Uterus (tissue), 4 donors: ENCODE measurements around the gene MAPT. TPM values are rescaled to one million over a fixed set of nuclear protein-coding genes. Genes with fewer than 3 reads are reported as not detected.
"Not testable (repeated sequence)": the region's sequence is repeated elsewhere in the genome, so short reads cannot be mapped to it uniquely, and the experiment has no call there.

Experiments
- DNase-seq, 2 donors: peaks; one replicate each; pipeline ENCODE4 v3.0.0-alpha.2; 2019 to 2020
- H3K27ac ChIP-seq, 2 donors: fragments of 200-600 bp; sonication (generic); 1 replicate in 1 of 2; 2 replicates in 1 of 2; pipeline ENCODE4 v1.5.1; 2016 to 2018
- H3K27me3 ChIP-seq, 2 donors: fragments of 200-600 bp; sonication (generic); one replicate each; pipeline ENCODE4 v1.5.1; 2018 to 2019; ENCODE audit warnings: control low read depth in 1 of 2
- H3K36me3 ChIP-seq, 2 donors: fragments of 200-600 bp; sonication (generic); one replicate each; pipeline ENCODE4 v1.5.1; 2019; ENCODE audit warnings: control low read depth in 1 of 2
- H3K4me1 ChIP-seq, 2 donors: fragments of 200-600 bp; sonication (generic); one replicate each; pipeline ENCODE4 v1.5.1; 2018 to 2019; ENCODE audit warnings: control low read depth in 1 of 2
- H3K4me3 ChIP-seq, 2 donors: fragments of 200-600 bp; sonication (generic); 1 replicate in 1 of 2; 2 replicates in 1 of 2; pipeline ENCODE4 v1.5.1; 2018 to 2019; ENCODE audit warnings: mild to moderate bottlenecking in 1 of 2
- H3K9me3 ChIP-seq, 2 donors: fragments of 200-600 bp; sonication (generic); one replicate each; pipeline ENCODE4 v1.5.1; 2019; ENCODE audit warnings: control low read depth in 1 of 2
- POLR2A ChIP-seq, 2 donors: fragments of 450-650 bp; IDR thresholded peaks; one replicate each; pipeline ENCODE4 v1.6.1; 2016; ENCODE audit warnings: antibody characterized with exemption in 2 of 2, mild to moderate bottlenecking in 1 of 2, moderate library complexity in 1 of 2
- intact Hi-C: fragments of 100-400 bp; cut with DNase I; formaldehyde crosslinking; loops from one replicate; pipeline ENCODE4 v1.15.1; 2023; ENCODE audit warnings: low total_unique reads
- total RNA-seq, 4 donors: library from RNA; depleted of rRNA in 3 of 4; stranded (reverse); fragments of >200 nt in 3 of 4; gene quantifications; one replicate each; pipeline versions ENCODE4 v1.1.0 to v1.2.4, GENCODE V29; 2014 to 2023
- TF ChIP-seq, protein P1 (sequence below), 4 experiments: fragments of 200-600 bp in 2 of 4; fragments of 450-650 bp in 2 of 4; sonication (generic) in 2 of 4; IDR thresholded peaks; one replicate each; pipeline ENCODE4 v1.5.1; 2016 to 2019; ENCODE audit warnings: antibody characterized with exemption in 4 of 4, mild to moderate bottlenecking in 2 of 4, moderate library complexity in 1 of 4
- donor health status: DM: yes; HTN: yes; CAD: no.

MAPT gene
- total RNA-seq, 4 donors from 2014 or later = 0.26 to 4.1 (median 1.5) TPM; not detected in 1

DNA sequence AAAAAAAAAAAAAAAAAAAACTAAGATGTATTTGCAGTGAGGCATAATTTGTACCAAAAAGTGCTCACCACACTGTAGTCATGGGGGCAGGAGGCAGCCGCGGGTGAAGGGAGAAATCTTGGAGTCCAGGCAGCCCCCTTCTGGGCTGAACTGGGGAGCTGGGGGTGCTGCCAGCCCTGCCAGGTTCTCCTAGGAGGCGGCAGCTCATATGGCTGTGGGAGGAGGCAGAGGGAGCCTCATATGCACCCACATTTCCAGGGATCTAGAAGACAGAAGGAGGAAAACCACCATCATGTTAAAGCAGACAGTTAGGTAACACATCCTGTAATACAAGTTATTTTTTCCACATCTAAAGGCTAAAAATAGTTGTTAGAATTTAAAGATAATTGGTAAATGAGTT lies 16.3 kb downstream of the MAPT start:
- Histone ChIP-seq H3K27me3 (no peaks in the 10 kb centered on the region), H3K27ac (no peak overlapping the region), H3K36me3 (no peaks in the 10 kb centered on the region), H3K4me3 (no peak overlapping the region), H3K9me3 (no peaks in the 10 kb centered on the region), H3K4me1 (no peaks in the 10 kb centered on the region)
- intact Hi-C loops = no loop called here
- DNase-seq = no peak
- no peak for TF ChIP-seq POLR2A (IDR thresholded peaks at IDR 0.05)
- TF ChIP-seq, protein P1, sequence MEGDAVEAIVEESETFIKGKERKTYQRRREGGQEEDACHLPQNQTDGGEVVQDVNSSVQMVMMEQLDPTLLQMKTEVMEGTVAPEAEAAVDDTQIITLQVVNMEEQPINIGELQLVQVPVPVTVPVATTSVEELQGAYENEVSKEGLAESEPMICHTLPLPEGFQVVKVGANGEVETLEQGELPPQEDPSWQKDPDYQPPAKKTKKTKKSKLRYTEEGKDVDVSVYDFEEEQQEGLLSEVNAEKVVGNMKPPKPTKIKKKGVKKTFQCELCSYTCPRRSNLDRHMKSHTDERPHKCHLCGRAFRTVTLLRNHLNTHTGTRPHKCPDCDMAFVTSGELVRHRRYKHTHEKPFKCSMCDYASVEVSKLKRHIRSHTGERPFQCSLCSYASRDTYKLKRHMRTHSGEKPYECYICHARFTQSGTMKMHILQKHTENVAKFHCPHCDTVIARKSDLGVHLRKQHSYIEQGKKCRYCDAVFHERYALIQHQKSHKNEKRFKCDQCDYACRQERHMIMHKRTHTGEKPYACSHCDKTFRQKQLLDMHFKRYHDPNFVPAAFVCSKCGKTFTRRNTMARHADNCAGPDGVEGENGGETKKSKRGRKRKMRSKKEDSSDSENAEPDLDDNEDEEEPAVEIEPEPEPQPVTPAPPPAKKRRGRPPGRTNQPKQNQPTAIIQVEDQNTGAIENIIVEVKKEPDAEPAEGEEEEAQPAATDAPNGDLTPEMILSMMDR (IDR thresholded peaks at IDR 0.05) = no peak

DNA sequence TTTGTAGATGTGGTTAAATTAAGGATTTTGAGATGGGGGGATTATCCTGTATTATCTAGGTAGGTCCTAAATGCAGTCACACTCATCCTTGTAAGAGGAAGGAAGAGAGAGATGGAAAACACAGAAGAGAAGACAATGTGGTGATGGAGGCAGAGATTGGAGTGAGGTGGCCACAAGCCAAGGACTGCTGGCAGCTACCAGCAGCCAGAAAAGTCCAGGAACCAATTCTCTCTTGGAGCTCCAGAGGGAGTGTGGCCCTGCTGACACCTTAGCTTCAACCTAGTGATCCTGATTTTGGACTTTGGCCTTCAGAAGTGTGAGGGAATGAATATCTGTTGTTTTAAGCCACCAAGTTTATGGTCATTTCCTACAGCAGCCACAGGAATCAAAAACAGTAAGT lies 18.0 kb downstream of the MAPT start:
- intact Hi-C loops = no loop called here
- H3K4me3 ChIP-seq = no peak overlapping the region
- no peaks in the 10 kb centered on the region for H3K27me3 ChIP-seq
- H3K36me3 ChIP-seq = no peaks in the 10 kb centered on the region
- no peak for DNase-seq
- no peak overlapping the region for H3K27ac ChIP-seq
- no peaks in the 10 kb centered on the region for H3K4me1 ChIP-seq
- TF ChIP-seq, protein P1 (IDR thresholded peaks at IDR 0.05) = no peak
- TF ChIP-seq POLR2A (IDR thresholded peaks at IDR 0.05) = no peak
- no peaks in the 10 kb centered on the region for H3K9me3 ChIP-seq

GRCh38 chr17:45913030-45913429 lies 18.7 kb downstream of the MAPT start:
- H3K4me1 ChIP-seq, H3K36me3 ChIP-seq, DNase-seq, H3K9me3 ChIP-seq, H3K27ac ChIP-seq, intact Hi-C loops, H3K27me3 ChIP-seq, H3K4me3 ChIP-seq: not testable (repeated sequence)

- Histone ChIP-seq H3K9me3 (no peaks in the 10 kb centered on the region), H3K4me3 (no peak overlapping the region), H3K36me3 (no peaks in the 10 kb centered on the region), H3K27me3 (no peaks in the 10 kb centered on the region), H3K4me1 (no peaks in the 10 kb centered on the region), H3K27ac (no peak overlapping the region)
- TF ChIP-seq, protein P1 (IDR thresholded peaks at IDR 0.05) = no peak
- TF ChIP-seq POLR2A (IDR thresholded peaks at IDR 0.05) = no peak
- no peak for DNase-seq
- intact Hi-C loops = no loop called here
Measured at GRCh38 chr17:45914047-45914717, 19.8 kb downstream of the MAPT start.

DNA sequence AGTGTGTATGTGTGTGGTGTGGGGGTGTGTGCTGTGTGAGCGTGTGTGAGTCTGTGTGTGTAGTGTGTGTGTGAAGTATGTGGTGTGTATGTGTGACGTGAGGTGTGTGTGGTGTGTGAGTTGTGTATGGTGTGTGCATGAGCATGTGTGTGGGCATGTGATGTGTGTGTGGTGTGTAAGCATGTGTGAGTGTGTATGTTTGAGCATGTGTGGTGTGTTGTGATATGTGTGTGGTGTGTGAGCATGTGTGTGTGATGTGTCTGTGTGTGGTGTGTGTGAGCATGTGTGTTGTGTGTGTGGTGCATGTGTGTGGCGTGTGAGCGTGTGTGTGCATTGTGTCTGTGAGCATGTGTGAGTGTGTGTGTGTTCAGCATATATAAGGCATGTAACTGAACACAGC lies 20.9 kb downstream of the MAPT start:
- Histone ChIP-seq H3K9me3 (no peaks in the 10 kb centered on the region), H3K27me3 (no peaks in the 10 kb centered on the region), H3K4me1 (no peaks in the 10 kb centered on the region), H3K4me3 (no peak overlapping the region), H3K27ac (no peak overlapping the region), H3K36me3 (no peaks in the 10 kb centered on the region)
- no peak for TF ChIP-seq POLR2A (IDR thresholded peaks at IDR 0.05)
- TF ChIP-seq, protein P1 (IDR thresholded peaks at IDR 0.05) = no peak
- intact Hi-C loops = no loop called here
- no peak for DNase-seq

DNA sequence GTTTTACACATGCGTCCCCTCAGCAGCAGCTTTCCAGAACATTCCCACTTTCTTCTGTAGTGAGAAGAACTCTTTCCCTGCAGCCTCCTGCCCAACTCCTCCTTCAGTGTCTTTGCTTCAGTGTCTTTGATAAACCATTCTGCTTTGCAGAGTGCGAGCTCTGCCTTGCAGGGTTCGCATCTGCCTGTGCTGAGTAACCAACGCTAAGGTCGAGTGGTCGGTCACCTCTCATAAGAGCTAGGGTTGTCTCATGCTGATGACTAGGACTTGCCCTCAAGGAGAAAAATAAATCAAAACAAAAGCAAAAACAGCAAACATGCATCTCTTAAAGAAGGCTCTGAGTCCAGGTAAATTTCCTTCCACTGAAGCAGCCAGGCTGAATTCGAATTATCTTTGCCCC lies 22.7 kb downstream of the MAPT start:
- H3K4me1 ChIP-seq = no peaks in the 10 kb centered on the region
- TF ChIP-seq, protein P1 (IDR thresholded peaks at IDR 0.05) = no peak
- TF ChIP-seq POLR2A (IDR thresholded peaks at IDR 0.05) = no peak
- no peaks in the 10 kb centered on the region for H3K36me3 ChIP-seq
- no peak overlapping the region for H3K4me3 ChIP-seq
- no peak overlapping the region for H3K27ac ChIP-seq
- H3K27me3 ChIP-seq = no peaks in the 10 kb centered on the region
- no peak for DNase-seq
- intact Hi-C loops = no loop called here
- no peaks in the 10 kb centered on the region for H3K9me3 ChIP-seq
